OCI-LY1 (cell line): Measurements from ENCODE around the gene FAM53B.

ENCODE experiments used
- CTCF ChIP-seq: fragments of 200-600 bp; sonication (generic), shearing (Covaris generic); IDR thresholded peaks from 2 replicates; pipeline ENCODE4 v1.5.1; 2017; ENCODE audit warnings: mild to moderate bottlenecking, antibody characterized with exemption, low read length, moderate library complexity, mixed read lengths
- EZH2 ChIP-seq: fragments of 200-600 bp; sonication (generic), shearing (Covaris generic); IDR thresholded peaks from 2 replicates; pipeline ENCODE4 v1.8.0; 2017; ENCODE audit warnings: borderline replicate concordance, mixed run types, mild to moderate bottlenecking, antibody characterized with exemption, low read length, moderate library complexity, mixed read lengths

- TF ChIP-seq CTCF (no peak), EZH2 (no peak)
These were observed 142.0 kb downstream of the FAM53B start for GRCh38 chr10:124602121-124602561.
